Fibroblast of peridontal ligament (primary cell): ENCODE results near the gene BRI3.

ENCODE experiments used
- DNase-seq: peaks from one replicate; pipeline ENCODE4 v3.0.0-alpha.2; 2010; ENCODE audit errors: extremely low read depth

Gene BRI3

DNA sequence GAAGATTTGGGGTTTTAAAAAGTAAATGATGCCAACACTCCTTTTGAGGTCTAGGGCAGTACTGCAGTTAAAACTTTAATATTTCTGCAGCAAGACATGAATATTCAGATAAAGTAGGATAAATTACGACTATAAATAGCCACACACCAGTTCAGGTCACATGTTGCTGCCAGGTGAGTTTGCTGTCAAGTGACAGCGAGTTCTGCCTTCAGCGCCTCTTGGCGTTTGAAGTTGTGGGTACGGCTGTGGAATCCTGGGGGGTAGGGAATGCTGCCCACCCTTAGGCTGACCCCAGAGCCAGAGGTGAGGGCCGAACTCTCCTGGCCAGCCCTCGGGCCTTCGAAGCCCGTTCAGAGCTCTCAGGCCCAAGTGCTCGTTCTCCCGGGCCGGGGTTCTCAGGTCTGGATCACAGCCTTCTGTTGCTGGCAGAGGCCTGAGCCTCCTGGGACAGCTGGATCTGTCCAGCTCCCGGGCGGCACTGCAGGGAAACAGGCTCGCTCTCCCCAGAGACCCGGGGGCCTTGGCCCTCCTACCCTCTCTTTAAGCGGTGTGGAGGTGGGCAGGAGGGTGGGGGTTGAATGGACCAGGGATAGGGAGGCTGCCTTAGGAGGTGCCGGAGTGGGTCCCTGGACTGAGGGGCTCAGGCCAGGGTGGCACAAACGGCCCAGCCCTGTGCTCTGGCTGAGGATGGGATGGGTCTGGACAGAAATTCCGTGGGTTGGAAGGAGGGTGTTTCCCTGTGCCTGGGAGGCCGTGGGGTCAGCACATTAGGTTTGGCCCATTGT, 5.4 kb downstream of the BRI3 start:
- DNase-seq: no peak

- no peak for DNase-seq
These were observed 6.0 kb downstream of the BRI3 start for GRCh38 chr7:98287486-98287959.

- DNase-seq: no peak
These were observed 6.8 kb downstream of the BRI3 start for GRCh38 chr7:98288064-98288823.

- DNase-seq: no peak
These were observed 7.9 kb downstream of the BRI3 start for GRCh38 chr7:98289333-98289875.

GRCh38 chr7:98291717-98292116, 10.2 kb downstream of the BRI3 start:
- DNase-seq: no peak

- no peak for DNase-seq
These were observed 11.8 kb downstream of the BRI3 start for GRCh38 chr7:98293265-98293664.

DNA sequence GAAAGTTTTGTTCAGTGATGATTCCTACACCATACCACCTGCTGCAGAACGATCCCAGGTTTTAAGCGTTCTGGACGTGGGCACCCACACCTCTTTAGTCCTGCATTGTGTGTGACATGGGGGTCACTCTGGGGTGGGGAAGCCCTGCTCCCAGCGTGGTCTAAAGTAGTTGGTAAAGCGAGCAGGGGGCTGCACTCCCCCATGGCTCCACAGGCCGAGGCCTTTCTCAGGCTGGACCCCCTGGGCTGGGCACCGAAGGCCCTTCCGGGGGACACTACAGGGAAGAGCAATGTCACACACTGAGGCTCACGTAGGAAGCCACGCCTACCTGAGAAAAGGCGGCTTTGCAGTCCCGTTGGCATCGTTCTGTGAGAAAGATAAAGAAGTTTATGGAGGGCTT, 12.3 kb downstream of the BRI3 start:
- DNase-seq: no peak

GRCh38 chr7:98294326-98294725, 12.8 kb downstream of the BRI3 start:
- DNase-seq: no peak

GRCh38 chr7:98294798-98295382, 13.4 kb downstream of the BRI3 start:
- no peak for DNase-seq

DNA sequence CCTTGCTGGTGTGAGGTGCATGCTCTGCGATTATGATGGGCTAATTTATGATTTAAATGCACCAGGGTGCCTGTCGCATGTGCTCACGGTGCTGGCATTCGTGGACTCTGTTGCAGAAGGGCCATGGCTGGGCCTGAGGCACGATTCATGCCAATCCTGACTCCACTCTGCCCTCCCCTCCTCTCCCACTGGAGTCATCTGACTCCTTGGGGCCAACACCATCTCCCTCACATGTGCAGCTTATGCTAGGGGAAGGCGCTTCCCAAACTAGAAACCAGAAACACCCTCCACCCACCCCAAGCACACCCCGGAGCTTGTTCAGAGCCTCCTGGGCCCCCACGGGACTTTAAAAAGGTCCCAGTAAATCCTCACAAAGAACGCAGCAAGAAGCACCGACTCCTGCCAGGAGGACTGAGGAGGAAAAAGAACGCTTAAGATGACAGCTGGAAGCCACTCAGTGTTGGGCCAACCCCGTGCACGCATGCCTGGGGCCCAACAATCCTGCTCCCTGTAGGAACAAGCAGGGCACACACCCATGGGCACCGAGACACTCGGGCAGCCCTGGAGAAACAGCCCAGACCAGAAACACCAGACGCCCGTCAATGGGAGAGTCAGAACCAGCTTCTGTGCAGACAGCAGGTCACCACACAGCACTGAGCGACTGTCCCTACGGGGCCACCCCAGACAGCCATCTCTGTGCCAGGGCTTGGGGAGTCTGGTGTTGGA, 14.1 kb downstream of the BRI3 start:
- DNase-seq: no peak

DNA sequence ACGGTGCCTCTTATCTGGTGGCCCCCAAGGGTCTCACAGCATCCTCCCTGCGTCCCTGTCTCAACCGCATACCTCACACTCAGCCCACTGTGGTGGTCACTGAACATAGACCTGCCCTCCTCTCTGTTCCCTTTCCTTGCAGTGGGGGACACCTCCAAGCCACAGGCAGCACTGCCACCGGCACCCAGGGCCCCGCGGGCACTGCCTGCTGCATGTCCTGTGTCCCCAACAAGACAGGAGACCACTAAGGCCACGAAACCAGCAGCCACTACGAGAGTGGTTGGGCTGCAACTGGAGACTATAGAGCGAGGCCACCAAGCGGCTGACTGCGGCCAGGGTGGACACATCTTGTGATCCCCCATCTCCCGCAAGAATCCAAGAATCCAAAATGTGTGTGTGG, 15.3 kb downstream of the BRI3 start:
- no peak for DNase-seq

DNA sequence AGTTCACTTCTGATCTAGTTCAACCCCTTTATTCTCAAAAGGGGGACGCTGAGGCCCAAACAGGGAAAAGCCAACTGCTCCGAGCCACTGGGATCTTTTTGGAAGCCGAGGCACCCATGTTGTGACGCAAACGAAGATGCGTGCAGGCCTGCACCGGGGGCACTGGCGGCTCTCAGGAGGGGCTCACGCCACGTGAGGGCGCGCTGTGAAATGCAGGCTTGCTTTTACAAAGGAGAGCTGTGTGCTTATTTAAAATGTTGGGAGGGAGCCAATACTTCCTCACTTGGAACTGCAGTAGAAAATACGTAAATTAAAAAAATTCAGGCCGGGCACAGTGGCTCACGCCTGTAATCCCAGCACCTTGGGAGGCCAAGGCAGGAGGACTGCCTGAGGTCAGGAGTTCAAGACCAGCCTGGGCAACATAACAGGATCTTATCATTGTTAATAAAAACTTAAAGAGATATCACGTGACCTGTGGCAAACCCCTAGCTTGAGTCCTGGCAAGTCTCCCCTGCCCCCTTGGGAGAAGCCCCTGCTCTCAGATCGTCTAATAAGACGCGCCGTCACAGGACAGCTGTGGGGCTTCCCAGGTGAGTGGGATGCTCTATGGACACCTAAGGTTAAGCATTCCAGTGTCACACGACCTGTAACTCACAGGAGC, 16.3 kb downstream of the BRI3 start:
- DNase-seq: no peak

DNA sequence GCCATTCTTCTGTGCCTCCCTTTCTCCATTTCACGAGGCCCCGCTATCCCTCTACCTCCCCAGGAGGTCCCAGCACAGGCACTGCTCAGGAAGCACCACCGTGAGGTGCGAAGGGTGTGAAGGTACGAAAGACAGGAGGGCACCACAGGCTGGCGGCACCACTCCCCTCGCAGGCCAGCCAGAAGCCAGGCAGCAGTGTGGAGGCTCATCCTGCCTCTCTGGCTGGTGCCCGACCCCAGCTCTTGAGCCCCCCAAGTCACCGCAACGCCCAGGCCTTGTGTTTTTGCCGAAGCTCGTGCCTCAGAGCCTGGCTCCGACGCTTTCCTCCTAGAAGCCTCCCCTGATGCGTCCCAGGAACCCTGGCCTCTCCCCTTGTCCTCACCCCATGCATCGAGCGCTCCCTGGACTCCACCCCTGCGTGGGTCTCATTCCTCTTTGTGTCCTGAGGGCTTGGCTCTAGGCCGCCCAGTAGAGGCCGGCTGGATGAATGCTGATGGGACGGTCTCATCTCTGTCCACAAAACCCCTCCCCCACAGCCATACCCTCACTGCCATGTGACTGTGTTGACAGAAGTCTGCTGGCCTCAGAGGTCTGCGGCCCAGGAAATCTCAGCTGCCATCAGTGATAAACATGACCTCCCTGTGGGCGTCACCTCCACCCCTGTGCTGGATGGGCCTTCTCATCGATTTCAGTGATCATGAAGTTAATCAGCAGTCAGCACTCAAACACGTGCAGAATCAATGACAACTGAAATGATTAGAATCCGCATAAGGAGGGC, 19.3 kb downstream of the BRI3 start:
- DNase-seq: no peak

- DNase-seq: no peak
These were observed 20.4 kb downstream of the BRI3 start for GRCh38 chr7:98301693-98302470.

DNA sequence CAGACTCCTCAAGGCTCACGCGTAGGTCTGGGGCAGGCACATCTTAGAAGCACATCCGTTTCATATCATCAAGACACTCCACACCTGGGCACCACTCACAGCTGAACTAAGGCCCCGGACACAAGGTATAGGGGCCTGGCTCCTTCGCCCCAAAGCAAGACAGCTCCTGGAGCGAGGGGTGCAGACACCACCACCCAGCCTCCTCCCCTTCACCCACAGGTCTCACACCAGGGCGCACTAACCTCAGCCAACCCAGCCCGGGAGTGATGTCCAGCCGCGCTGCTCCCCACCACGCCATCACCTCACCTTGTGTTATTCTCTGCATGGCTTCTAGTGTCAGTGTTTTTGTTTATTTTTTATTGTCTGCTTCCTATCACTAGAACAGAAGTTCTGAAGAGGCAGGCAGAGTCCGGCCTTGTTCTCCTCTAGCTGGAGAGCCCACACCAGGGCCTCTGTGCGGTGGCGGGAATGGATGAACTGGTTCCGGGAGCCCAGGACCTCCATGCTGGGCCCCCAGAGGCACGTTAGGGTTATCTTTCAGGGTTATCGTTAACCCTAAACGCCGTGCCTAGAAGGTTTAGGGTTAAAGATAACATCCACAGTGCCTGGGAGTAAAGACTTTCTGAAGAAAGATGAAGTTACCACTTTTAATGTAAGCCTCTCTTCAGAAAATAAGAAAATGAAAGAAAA, 21.8 kb downstream of the BRI3 start:
- DNase-seq: no peak

GRCh38 chr7:98303906-98304305, 22.4 kb downstream of the BRI3 start:
- DNase-seq: no peak

DNA sequence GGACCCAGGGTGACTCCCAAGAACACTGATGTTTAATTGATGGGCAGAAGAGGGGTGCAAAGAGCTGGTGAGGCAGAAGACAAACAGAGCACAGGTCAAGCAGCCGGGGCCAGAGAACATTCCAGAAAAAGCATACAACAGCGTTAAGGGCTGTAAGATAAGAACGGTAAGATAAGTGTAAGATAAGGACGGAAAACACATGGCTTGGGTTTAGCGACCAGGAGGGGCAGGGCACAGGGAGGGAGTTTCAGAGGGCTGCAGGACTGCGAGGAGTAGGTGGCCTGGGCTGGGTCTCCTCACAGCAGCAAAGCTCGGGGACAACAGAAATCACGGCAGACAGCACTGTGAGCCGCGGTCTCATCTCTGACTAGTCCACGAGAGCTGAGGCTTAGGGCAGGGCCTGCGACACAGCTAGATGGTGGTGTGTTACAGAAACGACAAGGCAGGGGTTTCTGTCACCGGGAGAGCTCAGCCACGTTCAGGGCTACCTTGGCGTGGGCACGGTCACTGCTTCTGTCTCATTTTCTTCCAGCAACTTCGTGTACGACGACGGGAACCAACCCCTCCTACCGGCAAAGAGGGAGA, 24.6 kb downstream of the BRI3 start:
- no peak for DNase-seq

DNA sequence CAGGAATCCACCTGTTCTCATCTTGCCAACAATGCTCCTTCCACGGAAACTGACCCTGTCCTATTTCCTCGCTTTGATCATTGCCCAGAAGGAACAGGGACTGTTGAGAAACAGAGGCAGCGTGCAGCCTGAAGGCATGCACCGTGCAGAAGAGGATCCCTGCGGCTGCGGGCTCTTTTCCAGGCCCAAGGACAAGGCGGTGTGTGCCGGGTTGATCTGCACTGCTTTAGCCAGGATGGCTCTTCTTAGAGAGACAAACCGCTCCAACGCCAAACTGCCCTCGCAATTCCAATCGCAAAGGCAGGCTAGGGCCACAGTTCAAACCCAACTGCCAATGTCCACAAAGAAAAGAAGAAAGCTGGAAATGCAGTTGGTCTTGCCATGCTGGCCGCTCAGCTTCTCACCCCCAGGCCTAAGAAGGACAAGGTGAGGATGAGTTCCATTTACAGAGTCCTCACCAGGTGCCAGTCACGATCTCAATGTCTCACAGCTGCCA, 26.5 kb downstream of the BRI3 start:
- DNase-seq: no peak

DNA sequence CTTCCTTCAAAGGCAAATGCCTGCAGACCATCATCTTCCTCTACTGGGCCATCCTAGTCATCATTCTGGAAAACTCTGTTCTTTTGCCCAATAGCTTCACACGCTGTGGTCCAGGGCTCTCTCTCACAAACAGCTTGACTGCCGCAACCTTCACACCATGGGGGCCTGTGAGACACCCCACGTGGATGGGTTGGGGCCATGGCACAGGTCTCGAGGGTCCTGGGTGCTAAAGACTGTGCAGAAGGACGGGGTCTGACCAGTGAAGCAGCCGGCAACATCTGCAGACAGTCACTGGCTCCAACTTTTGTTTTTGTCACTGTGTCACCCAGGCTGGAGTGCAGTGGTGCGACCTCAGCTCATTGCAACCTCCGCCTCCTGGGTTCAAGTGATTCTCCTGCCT, 28.1 kb downstream of the BRI3 start:
- DNase-seq: no peak
